Measurements from ENCODE around the gene DEPP1.

DNA sequence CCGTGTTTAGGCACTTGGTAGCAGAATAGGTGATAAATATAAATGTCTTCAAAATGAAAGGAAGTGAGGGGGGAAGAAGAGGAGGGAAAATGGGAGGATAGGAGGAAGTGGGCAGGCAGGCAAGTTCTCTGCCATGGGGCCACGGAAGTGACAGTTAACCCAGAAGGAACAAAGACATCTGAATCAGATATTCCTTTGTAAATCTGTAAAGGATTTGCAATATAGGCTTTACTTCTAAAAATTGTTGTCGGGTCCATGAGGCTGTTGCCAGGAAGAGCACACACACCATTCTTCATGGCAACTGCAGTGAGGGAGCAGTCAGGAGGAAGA, 42.7 kb downstream of the DEPP1 start:
- TF ChIP-seq POLR2AphosphoS5 (IDR thresholded peaks at IDR 0.05), result no peak
- no peak for TF ChIP-seq POLR2A (IDR thresholded peaks at IDR 0.05)
- TF ChIP-seq, protein P1, sequence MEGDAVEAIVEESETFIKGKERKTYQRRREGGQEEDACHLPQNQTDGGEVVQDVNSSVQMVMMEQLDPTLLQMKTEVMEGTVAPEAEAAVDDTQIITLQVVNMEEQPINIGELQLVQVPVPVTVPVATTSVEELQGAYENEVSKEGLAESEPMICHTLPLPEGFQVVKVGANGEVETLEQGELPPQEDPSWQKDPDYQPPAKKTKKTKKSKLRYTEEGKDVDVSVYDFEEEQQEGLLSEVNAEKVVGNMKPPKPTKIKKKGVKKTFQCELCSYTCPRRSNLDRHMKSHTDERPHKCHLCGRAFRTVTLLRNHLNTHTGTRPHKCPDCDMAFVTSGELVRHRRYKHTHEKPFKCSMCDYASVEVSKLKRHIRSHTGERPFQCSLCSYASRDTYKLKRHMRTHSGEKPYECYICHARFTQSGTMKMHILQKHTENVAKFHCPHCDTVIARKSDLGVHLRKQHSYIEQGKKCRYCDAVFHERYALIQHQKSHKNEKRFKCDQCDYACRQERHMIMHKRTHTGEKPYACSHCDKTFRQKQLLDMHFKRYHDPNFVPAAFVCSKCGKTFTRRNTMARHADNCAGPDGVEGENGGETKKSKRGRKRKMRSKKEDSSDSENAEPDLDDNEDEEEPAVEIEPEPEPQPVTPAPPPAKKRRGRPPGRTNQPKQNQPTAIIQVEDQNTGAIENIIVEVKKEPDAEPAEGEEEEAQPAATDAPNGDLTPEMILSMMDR (IDR thresholded peaks at IDR 0.05), result no peak

All from prostate gland (tissue), 2 donors.